Right forelimb (tissue), 1 donor: Measurements from ENCODE around the gene TACC2.

Experiments
- DNase-seq: peaks from one replicate; pipeline ENCODE4 v3.0.0-alpha.2; 2018

TACC2 gene

GRCh38 chr10:122285506-122286444 is 296.8 kb downstream of the TACC2 start:
- DNase-seq, result no peak

- peak; percentile 74 for DNase-seq
Measured at GRCh38 chr10:122286867-122287266, 297.9 kb downstream of the TACC2 start.

DNA sequence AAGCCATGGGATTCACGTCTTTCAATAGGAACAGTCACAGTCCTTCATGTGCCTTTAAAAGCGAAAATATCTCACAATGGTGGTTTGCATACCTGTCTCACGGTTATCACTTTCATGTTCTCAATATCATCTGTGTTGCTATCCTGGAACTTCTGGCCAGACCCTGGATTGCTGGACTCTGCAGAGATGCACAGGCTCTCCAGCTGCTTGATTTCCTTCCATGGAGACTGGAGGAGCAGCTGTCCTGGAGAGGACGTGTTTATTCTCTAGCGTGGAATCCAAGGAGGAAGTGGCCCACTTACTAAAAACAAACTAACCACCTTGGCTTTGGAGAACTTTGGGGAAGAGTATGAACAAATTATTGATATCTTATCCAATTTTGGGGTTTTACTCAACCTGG is 298.6 kb downstream of the TACC2 start:
- DNase-seq, result no peak

DNA sequence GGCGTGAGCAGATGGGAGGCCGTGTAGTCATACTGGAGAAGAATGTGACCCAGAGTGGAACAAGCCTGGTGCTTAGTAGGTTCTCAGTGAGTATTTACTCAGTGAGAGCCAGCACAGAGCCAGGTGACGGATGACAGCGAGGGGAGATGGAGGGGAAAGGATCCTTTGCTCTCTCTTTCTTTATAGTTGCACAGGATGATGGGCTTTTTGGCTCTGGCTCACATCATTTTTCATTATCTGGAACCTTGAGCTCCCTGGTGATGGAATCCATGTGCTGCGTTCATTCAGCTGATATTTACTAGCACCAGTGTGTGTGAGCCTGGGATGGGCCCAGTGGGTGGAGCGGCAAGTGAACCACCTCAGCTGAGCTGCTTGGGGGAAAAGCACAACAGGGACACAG is 299.3 kb downstream of the TACC2 start:
- DNase-seq, result no peak

- DNase-seq, result no peak
Measured at GRCh38 chr10:122288917-122289316, 300.0 kb downstream of the TACC2 start.

GRCh38 chr10:122290334-122290733 is 301.4 kb downstream of the TACC2 start:
- DNase-seq, result no peak

GRCh38 chr10:122290833-122291532 is 302.0 kb downstream of the TACC2 start:
- DNase-seq, result no peak

- DNase-seq, result no peak
Measured at GRCh38 chr10:122291739-122292138, 302.8 kb downstream of the TACC2 start.

GRCh38 chr10:122292376-122292775 is 303.4 kb downstream of the TACC2 start:
- no peak for DNase-seq

GRCh38 chr10:122293156-122293960 is 304.4 kb downstream of the TACC2 start:
- DNase-seq, result no peak

- DNase-seq, result no peak
Measured at GRCh38 chr10:122293961-122294380, 305.0 kb downstream of the TACC2 start.

- no peak for DNase-seq
Measured at GRCh38 chr10:122294511-122295450, 305.8 kb downstream of the TACC2 start.

DNA sequence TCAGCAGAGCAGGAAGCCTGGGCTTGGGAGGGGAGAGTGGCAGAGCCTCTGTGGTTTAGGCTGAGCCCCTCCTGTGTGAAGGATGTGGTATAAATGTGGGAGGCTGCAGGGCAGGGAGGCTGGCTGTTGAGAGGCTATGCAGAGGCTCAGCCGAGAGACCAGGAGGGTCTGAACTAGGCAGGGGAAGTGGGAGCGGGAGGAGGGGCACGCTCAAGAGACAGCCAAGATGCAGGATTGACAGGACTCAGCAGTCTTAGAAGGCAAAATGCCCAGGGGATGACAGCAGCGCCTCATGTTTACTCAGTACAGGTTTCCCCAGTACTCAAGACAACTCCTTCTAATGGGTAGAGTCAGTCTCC is 306.5 kb downstream of the TACC2 start:
- DNase-seq, result no peak

GRCh38 chr10:122296363-122297120 is 307.6 kb downstream of the TACC2 start:
- DNase-seq, result no peak

DNA sequence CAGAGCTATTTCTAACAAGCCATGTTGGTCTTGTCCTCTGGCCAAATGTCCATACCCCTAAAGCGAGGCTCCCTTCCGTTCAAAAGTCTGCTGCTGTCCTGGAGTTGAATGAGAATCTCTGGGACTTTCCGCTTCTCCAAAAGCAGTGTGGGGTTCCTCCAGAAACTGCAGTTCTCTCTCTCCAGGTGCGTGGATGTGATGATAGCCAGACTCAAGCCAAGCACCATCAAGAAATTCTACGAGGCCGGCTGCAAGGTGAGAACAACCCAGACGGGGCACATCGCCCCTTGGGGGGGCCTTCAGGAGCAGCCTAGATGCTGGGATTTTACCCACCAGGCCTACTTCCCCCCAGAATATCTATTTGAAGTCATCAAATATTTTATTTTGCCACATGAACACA is 308.6 kb downstream of the TACC2 start:
- no peak for DNase-seq

GRCh38 chr10:122298206-122298597 is 309.2 kb downstream of the TACC2 start:
- DNase-seq, result no peak

DNA sequence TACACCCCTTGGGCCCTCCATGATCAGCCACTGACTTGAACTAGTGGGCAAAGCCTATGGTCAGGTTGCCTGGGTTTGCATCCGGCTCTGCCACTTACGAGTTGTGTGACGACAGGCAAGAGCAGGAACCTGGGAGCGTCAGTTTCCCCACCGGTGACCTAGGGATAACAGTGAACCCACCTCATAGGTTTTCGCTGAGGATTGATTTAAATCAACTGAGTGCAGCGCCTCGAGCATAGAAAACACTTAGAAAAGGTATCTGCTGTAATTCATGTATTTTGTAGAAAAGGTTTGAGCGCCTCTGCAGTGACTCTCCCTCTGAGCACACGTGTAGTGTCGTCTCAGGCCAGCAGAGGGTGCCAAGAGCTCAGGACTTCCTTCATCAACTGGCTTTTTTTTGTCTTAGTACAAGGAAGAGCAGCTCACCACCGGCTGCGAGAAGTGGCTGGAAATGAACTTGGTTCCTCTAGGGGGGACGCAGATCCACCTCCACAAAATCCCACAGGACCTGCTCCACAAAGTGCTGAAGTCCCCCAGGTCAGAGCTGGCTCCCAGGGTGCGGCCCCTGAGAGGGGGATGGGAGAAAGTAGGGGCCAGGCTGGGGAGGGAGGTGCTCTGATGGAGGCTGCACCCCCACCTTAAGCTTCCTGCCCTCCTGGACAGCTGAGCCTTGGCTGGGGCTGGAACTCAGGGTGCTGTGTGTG is 309.8 kb downstream of the TACC2 start:
- peak; percentile 85 for DNase-seq

- no peak for DNase-seq
Measured at GRCh38 chr10:122299423-122300075, 310.6 kb downstream of the TACC2 start.

DNA sequence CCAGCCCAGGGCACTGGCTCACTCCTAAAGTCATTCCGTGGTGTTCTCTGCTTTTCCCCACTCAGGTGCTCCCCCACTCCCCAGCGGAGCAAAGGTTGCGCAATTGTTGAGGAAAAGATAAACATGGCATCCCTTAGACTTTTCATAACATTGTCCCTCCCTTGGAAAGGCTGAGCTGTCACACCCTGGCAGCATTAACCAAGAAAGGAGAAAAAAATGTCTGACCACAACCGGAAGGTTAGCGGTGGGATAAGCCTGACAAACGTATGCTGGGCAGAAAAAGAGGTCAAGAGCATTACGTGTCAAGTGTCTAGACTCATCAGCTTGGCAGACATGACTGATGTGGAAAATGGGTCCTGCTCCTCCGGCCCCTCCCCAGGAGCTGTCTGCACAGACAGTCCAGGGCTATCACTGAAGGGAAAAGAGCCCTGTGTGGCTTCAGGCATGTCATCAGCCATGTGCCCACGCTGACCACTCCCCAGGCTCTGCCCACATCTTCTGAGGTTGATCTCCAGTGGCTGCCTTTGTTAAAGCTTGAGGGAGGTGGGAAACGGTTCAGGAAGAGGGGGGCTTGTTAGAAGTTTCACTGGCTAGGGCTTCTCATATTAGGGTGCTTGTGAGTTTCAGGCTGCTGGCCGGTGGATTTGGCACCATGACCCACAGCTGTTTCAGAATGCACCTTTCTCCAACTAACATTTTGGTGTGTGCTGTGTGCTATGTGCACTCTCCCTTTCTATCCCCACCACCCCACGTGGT is 312.3 kb downstream of the TACC2 start:
- DNase-seq, result no peak

- no peak for DNase-seq
Measured at GRCh38 chr10:122301811-122302115, 312.8 kb downstream of the TACC2 start.
